ENCODE data around the gene CCDC117.
"Not testable (repeated sequence)": the region's sequence is repeated elsewhere in the genome, so short reads cannot be mapped to it uniquely, and the experiment has no call there.

GRCh38 chr22:28754512-28754911, 18.0 kb upstream of the CCDC117 start:
- not testable (repeated sequence) for TF ChIP-seq CTCF (conservative IDR thresholded peaks at IDR 0.05; ENCODE audit: low read depth, low read length); EZH2 (IDR thresholded peaks at IDR 0.05; ENCODE audit: borderline replicate concordance, low read depth, low read length, poor library complexity, severe bottlenecking)
